ENCODE measurements around the gene MMP19. TPM values are rescaled to one million over a fixed set of nuclear protein-coding genes. Genes with fewer than 3 reads are reported as not detected.
"Not testable (repeated sequence)": the region's sequence is repeated elsewhere in the genome, so short reads cannot be mapped to it uniquely, and the experiment has no call there.

Gene MMP19
- polyA plus RNA-seq (ENCODE audit: insufficient read length in 10 of 10), result 1 to 10 TPM; 1.9 to 4.9 (median 3.4) TPM
- long read RNA-seq, donor 1, partial matches to known transcripts, result 0 of 1 reads
- long read RNA-seq, donor 1, other reads (novel, unspliced or antisense), result 0 of 1 reads
- long read RNA-seq, donor 2, partial matches to known transcripts, result 15 of 15 reads
- long read RNA-seq, donor 2, other reads (novel, unspliced or antisense), result 0 of 15 reads
- long read RNA-seq, donor 3, result 0 reads
- long read RNA-seq, donor 4, result 0 reads
- long read RNA-seq, donor 5, result 0 reads
- long read RNA-seq, donor 6, partial matches to known transcripts, result 0 of 1 reads
- long read RNA-seq, donor 6, other reads (novel, unspliced or antisense), result 0 of 1 reads
- long read RNA-seq, donor 7, result 0 reads
- long read RNA-seq, donor 8, partial matches to known transcripts, result 0 of 1 reads
- long read RNA-seq, donor 8, other reads (novel, unspliced or antisense), result 0 of 1 reads
- long read RNA-seq, donor 9, result 0 reads

GRCh38 chr12:55842681-55843429 lies at the start of gene MMP19:
TSS of gene MMP19 (minus strand) at chr12:55842936. CDS start at chr12:55842830, 106 bp downstream.
- DNase-seq, result peak in 2 of 3 donors; percentile 67 to 79

- DNase-seq, result no peak
Observed at GRCh38 chr12:55891310-55891709, 48.6 kb upstream of the MMP19 start.

- no peak for DNase-seq
Observed at GRCh38 chr12:55885113-55885512, 42.4 kb upstream of the MMP19 start.

- DNase-seq, result no peak
Observed at GRCh38 chr12:55877824-55878223, 35.1 kb upstream of the MMP19 start.

GRCh38 chr12:55875704-55876467 lies 33.1 kb upstream of the MMP19 start:
- no peak for DNase-seq

GRCh38 chr12:55874443-55874842 lies 31.7 kb upstream of the MMP19 start:
- peak in 1 of 3 donors; percentile 22 for DNase-seq

GRCh38 chr12:55866454-55867004 lies 23.8 kb upstream of the MMP19 start:
- DNase-seq, result not testable (repeated sequence)

- no peak for DNase-seq
Observed at GRCh38 chr12:55865327-55865726, 22.6 kb upstream of the MMP19 start.

- DNase-seq, result not testable (repeated sequence)
Observed at GRCh38 chr12:55862931-55863330, 20.2 kb upstream of the MMP19 start.

GRCh38 chr12:55862286-55862685 lies 19.6 kb upstream of the MMP19 start:
- DNase-seq, result no peak

- no peak for DNase-seq
Observed at GRCh38 chr12:55861871-55862270, 19.1 kb upstream of the MMP19 start.

- DNase-seq, result no peak
Observed at GRCh38 chr12:55861396-55861795, 18.7 kb upstream of the MMP19 start.

GRCh38 chr12:55852740-55853139 lies 10.0 kb upstream of the MMP19 start:
- DNase-seq, result no peak

- DNase-seq, result no peak
Observed at GRCh38 chr12:55850893-55851292, 8.2 kb upstream of the MMP19 start.

GRCh38 chr12:55850401-55850800 lies 7.7 kb upstream of the MMP19 start:
- peak in 1 of 3 donors; percentile 35 for DNase-seq

GRCh38 chr12:55849616-55850343 lies 7.0 kb upstream of the MMP19 start:
- DNase-seq, result peak in 1 of 3 donors; percentile 50

- DNase-seq, result peak; percentile 95 to 98 (median 97)
Observed at GRCh38 chr12:55847603-55848291, 5.0 kb upstream of the MMP19 start.

GRCh38 chr12:55847033-55847432 lies 4.3 kb upstream of the MMP19 start:
- DNase-seq, result peak in 2 of 3 donors; percentile 34 to 75

- peak in 1 of 3 donors; percentile 65 for DNase-seq
Observed at GRCh38 chr12:55845785-55846496, 3.2 kb upstream of the MMP19 start.

GRCh38 chr12:55845361-55845760 lies 2.6 kb upstream of the MMP19 start:
- no peak for DNase-seq

All from muscle of back (tissue), 13 donors.